Parathyroid adenoma (tissue), 2 donors: ENCODE measurements around the gene ANO2.

Experiments used
- H2AFZ ChIP-seq: fragments of 300-600 bp; sonication (generic); one replicate; pipeline ENCODE4 v1.7.0; 2017; ENCODE audit warnings: antibody characterized with exemption, mild to moderate bottlenecking
- H3K27ac ChIP-seq: fragments of 300-600 bp; sonication (generic); one replicate; pipeline ENCODE4 v1.7.0; 2017
- H3K27me3 ChIP-seq: fragments of 300-600 bp; sonication (generic); one replicate; pipeline ENCODE4 v1.7.0; 2017; ENCODE audit warnings: low read length; ENCODE audit not compliant: control insufficient read depth, insufficient read depth
- H3K36me3 ChIP-seq: fragments of 300-600 bp; sonication (generic); one replicate; pipeline ENCODE4 v1.7.0; 2017; ENCODE audit warnings: low read length; ENCODE audit not compliant: control insufficient read depth, insufficient read depth
- H3K4me1 ChIP-seq: fragments of 300-600 bp; sonication (generic); one replicate; pipeline ENCODE4 v1.7.0; 2017; ENCODE audit warnings: control low read depth
- H3K4me2 ChIP-seq: fragments of 300-600 bp; sonication (generic); one replicate; pipeline ENCODE4 v1.7.0; 2017; ENCODE audit warnings: low read length
- H3K4me3 ChIP-seq: fragments of 300-600 bp; sonication (generic); one replicate; pipeline ENCODE4 v1.7.0; 2017; ENCODE audit warnings: low read depth, low read length
- H3K79me2 ChIP-seq: fragments of 300-600 bp; sonication (generic); one replicate; pipeline ENCODE4 v1.7.0; 2017; ENCODE audit warnings: control low read depth
- H3K9ac ChIP-seq: fragments of 300-600 bp; sonication (generic); one replicate; pipeline ENCODE4 v1.7.0; 2017; ENCODE audit warnings: mild to moderate bottlenecking
- H3K9me3 ChIP-seq: fragments of 300-600 bp; sonication (generic); one replicate; pipeline ENCODE4 v1.7.0; 2017; ENCODE audit warnings: low read length; ENCODE audit not compliant: control insufficient read depth
- CTCF ChIP-seq: fragments of 300-600 bp; sonication (generic); IDR thresholded peaks from one replicate; pipeline ENCODE4 v1.7.0; 2017; ENCODE audit warnings: antibody characterized with exemption, mild to moderate bottlenecking
- donor health status: primary hyperparathyroidism.

Gene ANO2

DNA sequence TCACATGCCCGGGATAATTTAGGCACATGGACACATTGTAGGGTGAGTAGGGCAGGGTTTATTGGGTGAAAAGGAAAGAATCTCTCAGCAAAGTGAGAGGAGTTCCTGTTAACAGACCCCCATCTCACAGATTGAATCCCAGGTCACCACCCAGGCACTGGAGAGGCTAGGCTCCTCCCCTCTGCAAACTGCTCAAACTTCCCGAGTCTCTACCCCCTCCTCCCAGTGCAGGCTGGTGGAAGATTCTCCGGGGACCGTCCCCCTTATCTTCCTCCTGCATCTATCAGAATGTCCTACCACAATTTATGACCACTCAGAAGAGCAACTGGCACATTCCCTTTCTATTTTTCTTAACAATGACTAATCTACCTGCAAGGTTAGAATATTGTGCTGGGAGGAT is 387.2 kb downstream of the ANO2 start:
- TF ChIP-seq CTCF: no peak
- no peaks in the 10 kb centered on the region for H3K27me3 ChIP-seq

GRCh38 chr12:5556946-5557673 is 387.9 kb downstream of the ANO2 start:
- Histone ChIP-seq H3K9me3 (no peaks in the 10 kb centered on the region), H3K4me1 (no peaks in the 10 kb centered on the region), H2AFZ (no peak overlapping the region), H3K9ac (no peak overlapping the region), H3K79me2 (no peaks in the 10 kb centered on the region), H3K4me2 (no peak overlapping the region), H3K36me3 (peaks cover 2% of the 10 kb centered on the region), H3K27ac (no peak overlapping the region), H3K4me3 (no peak overlapping the region), H3K27me3 (no peaks in the 10 kb centered on the region)
- TF ChIP-seq CTCF: no peak

More for the DNA sequence above, 387.2 kb downstream of the ANO2 start:
- Histone ChIP-seq H2AFZ (no peak overlapping the region), H3K27ac (no peak overlapping the region), H3K4me1 (no peaks in the 10 kb centered on the region), H3K79me2 (no peaks in the 10 kb centered on the region), H3K4me3 (no peak overlapping the region), H3K9ac (no peak overlapping the region), H3K36me3 (peaks cover 2% of the 10 kb centered on the region), H3K9me3 (no peaks in the 10 kb centered on the region), H3K4me2 (no peak overlapping the region)

GRCh38 chr12:5556033-5556614 is 388.9 kb downstream of the ANO2 start:
- Histone ChIP-seq H3K4me1 (no peaks in the 10 kb centered on the region), H3K27ac (no peak overlapping the region), H3K4me3 (no peak overlapping the region), H3K9ac (no peak overlapping the region), H3K79me2 (no peaks in the 10 kb centered on the region), H3K9me3 (no peaks in the 10 kb centered on the region), H3K27me3 (no peaks in the 10 kb centered on the region), H3K4me2 (no peak overlapping the region), H2AFZ (no peak overlapping the region), H3K36me3 (peaks cover 2% of the 10 kb centered on the region)
- no peak for TF ChIP-seq CTCF

- Histone ChIP-seq H3K27me3 (no peaks in the 10 kb centered on the region), H3K27ac (no peak overlapping the region), H3K4me2 (no peak overlapping the region), H3K79me2 (no peaks in the 10 kb centered on the region), H3K36me3 (no peaks in the 10 kb centered on the region), H3K9me3 (no peaks in the 10 kb centered on the region), H3K4me3 (no peak overlapping the region), H3K9ac (no peak overlapping the region), H2AFZ (no peak overlapping the region), H3K4me1 (no peaks in the 10 kb centered on the region)
- no peak for TF ChIP-seq CTCF
Measured at GRCh38 chr12:5554711-5555110, 390.3 kb downstream of the ANO2 start.

DNA sequence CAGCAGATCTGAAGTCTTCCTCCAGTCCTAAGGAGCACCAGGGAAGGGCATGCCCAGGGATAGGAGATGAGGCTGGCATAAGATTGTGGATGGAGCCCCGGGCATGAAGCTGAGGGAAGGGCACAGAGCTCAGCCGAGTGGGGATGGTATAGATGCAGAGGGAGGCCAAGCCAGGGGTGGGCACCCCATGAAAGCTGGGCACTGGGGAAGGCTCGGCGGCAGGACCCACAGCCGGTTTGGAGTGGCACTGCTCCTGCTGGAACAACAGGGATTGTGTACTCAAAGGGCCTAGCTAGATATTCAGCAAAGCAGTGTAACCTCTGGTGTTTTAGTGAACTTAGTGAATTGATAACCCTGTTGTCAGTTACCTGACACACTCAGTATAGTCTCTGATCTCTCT is 396.0 kb downstream of the ANO2 start:
- Histone ChIP-seq H3K9ac (no peak overlapping the region), H2AFZ (no peak overlapping the region), H3K79me2 (no peaks in the 10 kb centered on the region), H3K27ac (no peak overlapping the region), H3K4me3 (no peak overlapping the region), H3K4me2 (no peak overlapping the region), H3K36me3 (no peaks in the 10 kb centered on the region), H3K4me1 (no peaks in the 10 kb centered on the region), H3K27me3 (no peaks in the 10 kb centered on the region), H3K9me3 (no peaks in the 10 kb centered on the region)
- no peak for TF ChIP-seq CTCF
